ENCODE measurements around the gene GPD1L.

GRCh38 chr3:32128936-32129335, 22.5 kb downstream of the GPD1L start:
- TF ChIP-seq ZNF561 (tag by site-specific recombination; IDR thresholded peaks at IDR 0.05; ENCODE audit: borderline replicate concordance) (no peak), ZNF157 (tag by site-specific recombination; IDR thresholded peaks at IDR 0.05) (no peak), ZNF138 (tag by site-specific recombination; IDR thresholded peaks at IDR 0.05; ENCODE audit: borderline replicate concordance) (no peak), GLI4 (tag by site-specific recombination; IDR thresholded peaks at IDR 0.05) (no peak), ATF2 (tag by site-specific recombination; IDR thresholded peaks at IDR 0.05; ENCODE audit: low read depth) (no peak)
- TF ChIP-seq, protein P1, sequence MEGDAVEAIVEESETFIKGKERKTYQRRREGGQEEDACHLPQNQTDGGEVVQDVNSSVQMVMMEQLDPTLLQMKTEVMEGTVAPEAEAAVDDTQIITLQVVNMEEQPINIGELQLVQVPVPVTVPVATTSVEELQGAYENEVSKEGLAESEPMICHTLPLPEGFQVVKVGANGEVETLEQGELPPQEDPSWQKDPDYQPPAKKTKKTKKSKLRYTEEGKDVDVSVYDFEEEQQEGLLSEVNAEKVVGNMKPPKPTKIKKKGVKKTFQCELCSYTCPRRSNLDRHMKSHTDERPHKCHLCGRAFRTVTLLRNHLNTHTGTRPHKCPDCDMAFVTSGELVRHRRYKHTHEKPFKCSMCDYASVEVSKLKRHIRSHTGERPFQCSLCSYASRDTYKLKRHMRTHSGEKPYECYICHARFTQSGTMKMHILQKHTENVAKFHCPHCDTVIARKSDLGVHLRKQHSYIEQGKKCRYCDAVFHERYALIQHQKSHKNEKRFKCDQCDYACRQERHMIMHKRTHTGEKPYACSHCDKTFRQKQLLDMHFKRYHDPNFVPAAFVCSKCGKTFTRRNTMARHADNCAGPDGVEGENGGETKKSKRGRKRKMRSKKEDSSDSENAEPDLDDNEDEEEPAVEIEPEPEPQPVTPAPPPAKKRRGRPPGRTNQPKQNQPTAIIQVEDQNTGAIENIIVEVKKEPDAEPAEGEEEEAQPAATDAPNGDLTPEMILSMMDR (tag by site-specific recombination; IDR thresholded peaks at IDR 0.05) = no peak
